Liver (tissue), 9 donors: Measurements from ENCODE around the gene RMI1. TPM values are rescaled to one million over a fixed set of nuclear protein-coding genes. Genes with fewer than 3 reads are reported as not detected.
"Not testable (repeated sequence)": the region's sequence is repeated elsewhere in the genome, so short reads cannot be mapped to it uniquely, and the experiment has no call there.

ENCODE experiments used
- DNase-seq: peaks from one replicate; pipeline ENCODE4 v3.0.0-alpha.2; 2017; ENCODE audit warnings: low spot score
- H3K27ac ChIP-seq, 2 donors: one replicate each; pipeline ENCODE4 v1.7.0; 2013; ENCODE audit warnings: inconsistent platforms in 2 of 2, low read length in 2 of 2, control low read depth in 1 of 2, low read depth in 1 of 2, mild to moderate bottlenecking in 1 of 2
- H3K27me3 ChIP-seq, 4 donors: one replicate each; pipeline versions ENCODE4 v1.6.1 to v1.7.0; 2013; ENCODE audit warnings: low read length in 3 of 4, inconsistent platforms in 1 of 4, mild to moderate bottlenecking in 1 of 4, moderate library complexity in 1 of 4; ENCODE audit not compliant: control insufficient read depth in 4 of 4, insufficient read depth in 4 of 4
- H3K36me3 ChIP-seq, 4 donors: one replicate each; pipeline versions ENCODE4 v1.6.1 to v1.7.0; 2013; ENCODE audit warnings: low read length in 3 of 4, mild to moderate bottlenecking in 3 of 4, low read depth in 1 of 4, moderate library complexity in 1 of 4; ENCODE audit not compliant: control insufficient read depth in 4 of 4, insufficient read depth in 3 of 4
- H3K4me1 ChIP-seq, 4 donors: one replicate each; pipeline versions ENCODE4 v1.6.1 to v1.7.0; 2013; ENCODE audit warnings: low read length in 3 of 4, mild to moderate bottlenecking in 3 of 4, moderate library complexity in 1 of 4; ENCODE audit not compliant: control insufficient read depth in 4 of 4, insufficient read depth in 4 of 4
- H3K4me3 ChIP-seq, 3 donors: one replicate each; pipeline versions ENCODE4 v1.6.1 to v1.7.0; 2013; ENCODE audit warnings: low read length in 3 of 3, control low read depth in 1 of 3, low read depth in 1 of 3, mild to moderate bottlenecking in 1 of 3
- H3K9ac ChIP-seq, 2 donors: one replicate each; pipeline ENCODE4 v1.7.0; 2013; ENCODE audit warnings: low read length in 2 of 2, mild to moderate bottlenecking in 2 of 2, moderate library complexity in 2 of 2, control low read depth in 1 of 2, low read depth in 1 of 2
- H3K9me3 ChIP-seq, 4 donors: one replicate each; pipeline versions ENCODE4 v1.6.1 to v1.7.0; 2013; ENCODE audit warnings: low read length in 3 of 4; ENCODE audit not compliant: control insufficient read depth in 4 of 4
- HNF4A ChIP-seq, 2 donors: conservative IDR thresholded peaks; 2 replicates each; pipeline ENCODE4 v1.6.1; 2016; ENCODE audit warnings: antibody characterized with exemption in 2 of 2, mild to moderate bottlenecking in 2 of 2
- RAD21 ChIP-seq, 2 donors: IDR thresholded peaks; 2 replicates each; pipeline ENCODE4 v1.6.1; 2016; ENCODE audit warnings: antibody characterized with exemption in 2 of 2, mild to moderate bottlenecking in 2 of 2
- RXRA ChIP-seq, 2 donors: IDR thresholded peaks; 2 replicates each; pipeline ENCODE4 v1.6.1; 2017 to 2018; ENCODE audit warnings: antibody characterized with exemption in 2 of 2, mild to moderate bottlenecking in 1 of 2
- WGBS: extraction: QIAGEN DNeasy Blood & Tissue Kit; methylation state at CpG from one replicate; pipeline ENCODE4 v1.1.7; 2013; 5-methylcytosine and 5-hydroxymethylcytosine counted together
- polyA plus RNA-seq, 2 donors: library from polyadenylated mRNA; stranded (reverse) in 1 of 2; unstranded in 1 of 2; fragments of 200-250 nt in 1 of 2; fragments of >200 nt in 1 of 2; fragmentation: Nextera tagmentation in 1 of 2; extraction: Ambion mirVana in 1 of 2; gene quantifications; one replicate each; pipeline versions ENCODE4 v1.2.1 to v1.2.3, GENCODE V29; 2013 to 2015
- total RNA-seq, 2 donors: library from RNA; depleted of rRNA; stranded (reverse); fragments of >200 nt; gene quantifications; one replicate each; pipeline ENCODE4 v1.2.3, GENCODE V29; 2014
- TF ChIP-seq, protein P1 (sequence below): IDR thresholded peaks from 2 replicates; pipeline ENCODE4 v1.6.1; 2016; ENCODE audit warnings: antibody characterized with exemption
- TF ChIP-seq, protein P2 (sequence below): fragments of 150-350 bp; IDR thresholded peaks from 2 replicates; pipeline ENCODE4 v1.5.1; 2017; ENCODE audit warnings: improper control_type of control experiment, low read depth, low read length; ENCODE audit not compliant: missing input control
- donor health status: healthy.
- donor health status: healthy.
- donor health status: healthy.
- donor health status: healthy.
- donor health status: healthy.

The RMI1 gene
- total and polyA plus RNA-seq, 4 donors: 2.0 to 10.4 (median 4.0) TPM

DNA sequence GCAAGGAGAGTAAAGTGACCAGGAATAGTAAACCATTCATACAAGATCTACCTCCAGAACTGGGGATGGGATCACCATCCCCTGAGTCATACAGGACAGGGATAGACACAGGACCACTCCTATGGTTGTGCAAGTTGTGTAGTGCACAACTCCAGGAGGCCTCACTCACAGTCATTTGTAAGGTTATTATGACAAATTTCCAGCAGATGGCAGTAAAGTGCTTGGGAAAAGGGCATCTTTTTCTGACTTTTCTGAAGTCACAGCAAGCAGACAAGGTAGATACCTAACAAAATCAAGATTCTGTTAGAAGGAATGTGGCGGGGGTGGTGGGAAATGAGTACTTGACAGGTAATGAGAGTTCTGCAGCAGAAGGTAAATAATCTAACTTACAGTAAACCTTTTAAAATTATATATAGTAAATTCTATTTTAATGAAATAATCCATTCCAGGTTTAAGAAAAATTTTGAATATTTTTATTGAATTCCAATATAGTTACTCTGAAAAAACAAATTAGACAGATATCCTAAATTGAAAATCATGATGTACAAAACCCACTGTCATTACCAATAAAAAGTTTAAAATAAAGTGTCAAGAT, 42.6 kb upstream of the RMI1 start:
- Histone ChIP-seq H3K4me1 (peaks cover 6 to 14% (median 13%) of the 10 kb centered on the region in 4 donors), H3K36me3 (peaks cover 0 to 16% (median 3%) of the 10 kb centered on the region in 4 donors), H3K9ac (no peak overlapping the region), H3K27ac (no peak overlapping the region), H3K9me3 (no peaks in the 10 kb centered on the region), H3K27me3 (no peaks in the 10 kb centered on the region), H3K4me3 (no peak overlapping the region)
- DNase-seq: no peak
- WGBS: 63% methylated on average over 1 of the region's 1 CpG
- TF ChIP-seq, protein P1, sequence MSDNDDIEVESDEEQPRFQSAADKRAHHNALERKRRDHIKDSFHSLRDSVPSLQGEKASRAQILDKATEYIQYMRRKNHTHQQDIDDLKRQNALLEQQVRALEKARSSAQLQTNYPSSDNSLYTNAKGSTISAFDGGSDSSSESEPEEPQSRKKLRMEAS: no peak
- peak; percentile 91 to 96 for TF ChIP-seq RAD21 (IDR thresholded peaks at IDR 0.05)
- TF ChIP-seq, protein P2, sequence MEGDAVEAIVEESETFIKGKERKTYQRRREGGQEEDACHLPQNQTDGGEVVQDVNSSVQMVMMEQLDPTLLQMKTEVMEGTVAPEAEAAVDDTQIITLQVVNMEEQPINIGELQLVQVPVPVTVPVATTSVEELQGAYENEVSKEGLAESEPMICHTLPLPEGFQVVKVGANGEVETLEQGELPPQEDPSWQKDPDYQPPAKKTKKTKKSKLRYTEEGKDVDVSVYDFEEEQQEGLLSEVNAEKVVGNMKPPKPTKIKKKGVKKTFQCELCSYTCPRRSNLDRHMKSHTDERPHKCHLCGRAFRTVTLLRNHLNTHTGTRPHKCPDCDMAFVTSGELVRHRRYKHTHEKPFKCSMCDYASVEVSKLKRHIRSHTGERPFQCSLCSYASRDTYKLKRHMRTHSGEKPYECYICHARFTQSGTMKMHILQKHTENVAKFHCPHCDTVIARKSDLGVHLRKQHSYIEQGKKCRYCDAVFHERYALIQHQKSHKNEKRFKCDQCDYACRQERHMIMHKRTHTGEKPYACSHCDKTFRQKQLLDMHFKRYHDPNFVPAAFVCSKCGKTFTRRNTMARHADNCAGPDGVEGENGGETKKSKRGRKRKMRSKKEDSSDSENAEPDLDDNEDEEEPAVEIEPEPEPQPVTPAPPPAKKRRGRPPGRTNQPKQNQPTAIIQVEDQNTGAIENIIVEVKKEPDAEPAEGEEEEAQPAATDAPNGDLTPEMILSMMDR: peak; percentile 72

GRCh38 chr9:83940590-83941303, 39.9 kb upstream of the RMI1 start:
- DNase-seq: no peak
- H3K9ac ChIP-seq: no peak overlapping the region
- H3K4me1 ChIP-seq: peaks cover 2 to 7% (median 5%) of the 10 kb centered on the region in 4 donors
- no peak overlapping the region for H3K27ac ChIP-seq
- no peaks in the 10 kb centered on the region for H3K9me3 ChIP-seq
- H3K36me3 ChIP-seq: peaks cover 1 to 21% (median 10%) of the 10 kb centered on the region in 4 donors
- H3K4me3 ChIP-seq: no peak overlapping the region
- no peaks in the 10 kb centered on the region for H3K27me3 ChIP-seq
- TF ChIP-seq RXRA (IDR thresholded peaks at IDR 0.05) (peak; percentile 57 to 69), HNF4A (conservative IDR thresholded peaks at IDR 0.05) (peak; percentile 79 to 81)
- TF ChIP-seq, protein P2: no peak
- 33% methylated on average over 5 of the region's 5 CpGs for WGBS

- peaks cover 3 to 15% (median 6%) of the 10 kb centered on the region in 4 donors for H3K36me3 ChIP-seq
- not testable (repeated sequence) for DNase-seq, H3K9me3 ChIP-seq
These were observed 32.5 kb upstream of the RMI1 start for GRCh38 chr9:83948096-83948495.

More at GRCh38 chr9:83948096-83948495, 32.5 kb upstream of the RMI1 start:
- WGBS: over 99% methylated on average over 39 of the region's 39 CpGs
- not testable (repeated sequence) for H3K4me3 ChIP-seq, H3K9ac ChIP-seq, H3K4me1 ChIP-seq, H3K27me3 ChIP-seq, H3K27ac ChIP-seq
